ENCODE measurements around the gene PTGIR.

PTGIR gene

GRCh38 chr19:46624958-46625661 lies at the start of gene PTGIR:
Gene PTGIR, minus strand, starts transcription at chr19:46625089. Its CDS starts 864 bp downstream, at chr19:46624225.
- FAIRE-seq = no peak

- no peak for FAIRE-seq
These were observed 45.9 kb upstream of the PTGIR start for GRCh38 chr19:46670813-46671212.

GRCh38 chr19:46668662-46669061 lies 43.8 kb upstream of the PTGIR start:
- no peak for FAIRE-seq

- no peak for FAIRE-seq
These were observed 40.2 kb upstream of the PTGIR start for GRCh38 chr19:46665072-46665471.

- FAIRE-seq = peak; percentile 59
These were observed 37.1 kb upstream of the PTGIR start for GRCh38 chr19:46661735-46662592.

GRCh38 chr19:46661020-46661731 lies 36.3 kb upstream of the PTGIR start, which contains the start of gene DACT3:
Gene DACT3, minus strand, starts transcription at chr19:46661182. Its CDS starts 118 bp downstream, at chr19:46661064.
- FAIRE-seq = peak; percentile 99

- FAIRE-seq = no peak
These were observed 35.7 kb upstream of the PTGIR start for GRCh38 chr19:46660551-46661019.

GRCh38 chr19:46660008-46660517 lies 35.2 kb upstream of the PTGIR start:
- no peak for FAIRE-seq

- no peak for FAIRE-seq
These were observed 34.5 kb upstream of the PTGIR start for GRCh38 chr19:46659151-46660007.

- FAIRE-seq = no peak
These were observed 31.7 kb upstream of the PTGIR start for GRCh38 chr19:46656541-46656940.

- FAIRE-seq = no peak
These were observed 29.8 kb upstream of the PTGIR start for GRCh38 chr19:46654621-46655152.

- no peak for FAIRE-seq
These were observed 25.6 kb upstream of the PTGIR start for GRCh38 chr19:46650445-46650844.

- no peak for FAIRE-seq
These were observed 24.4 kb upstream of the PTGIR start for GRCh38 chr19:46648961-46649960.

GRCh38 chr19:46648060-46648960 lies 23.4 kb upstream of the PTGIR start:
- FAIRE-seq = no peak

GRCh38 chr19:46646402-46646801 lies 21.5 kb upstream of the PTGIR start:
- FAIRE-seq = no peak

- FAIRE-seq = no peak
These were observed 19.8 kb upstream of the PTGIR start for GRCh38 chr19:46644720-46645119.

- FAIRE-seq = no peak
These were observed 15.8 kb upstream of the PTGIR start for GRCh38 chr19:46640656-46641055.

- no peak for FAIRE-seq
These were observed 14.7 kb upstream of the PTGIR start for GRCh38 chr19:46639358-46640182.

Measured in endometrium (tissue), 2 donors.